A549 (cell line): ENCODE data around the gene UTP18.

Experiments used
- CTCF ChIP-seq: fragments of >200 bp; sonication (Bioruptor Twin); formaldehyde crosslinking; IDR thresholded peaks from 3 replicates; pipeline ENCODE4 v1.5.1; 2016
- EP300 ChIP-seq, 2 experiments: fragments of >200 bp; sonication (Bioruptor Twin); formaldehyde crosslinking; IDR thresholded peaks; 2 replicates in 1 of 2; 3 replicates in 1 of 2; pipeline ENCODE4 v1.6.1; 2016 to 2017
- MAFK ChIP-seq: fragments of 450-650 bp; IDR thresholded peaks from 2 replicates; pipeline ENCODE4 v1.6.1; 2014; ENCODE audit not compliant: partially characterized antibody

DNA sequence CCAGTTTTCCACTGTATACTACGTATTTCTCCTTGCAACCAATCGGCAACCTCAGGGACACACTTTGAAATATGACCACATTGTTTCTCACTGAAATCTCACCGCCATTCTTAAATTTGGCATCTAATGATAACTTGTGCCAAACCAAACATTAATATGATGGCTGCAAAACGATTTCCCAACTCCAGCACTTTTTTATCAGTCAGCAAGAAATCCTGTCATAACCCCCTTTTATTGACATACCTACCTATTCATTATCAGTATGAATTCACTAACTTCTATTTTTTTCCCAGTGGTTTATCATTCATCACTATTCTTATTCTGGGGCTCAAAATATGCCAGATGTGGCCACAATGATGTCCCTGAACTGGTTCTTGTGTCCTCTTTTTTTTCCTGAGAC lies 16.3 kb upstream of the UTP18 start:
- TF ChIP-seq MAFK = no peak
- TF ChIP-seq EP300 (IDR thresholded peaks at IDR 0.05) = no peak
- TF ChIP-seq CTCF = no peak
